OCI-LY7 (cell line): ENCODE results near the gene FANCB. TPM values are rescaled to one million over a fixed set of nuclear protein-coding genes. Genes with fewer than 3 reads are reported as not detected.

Source experiments
- BruUV-seq: library from RNA; stranded (reverse); fragments of 400-500 nt; replicated peaks from 2 replicates; lab custom pipeline; 2021; lab: Mats Ljungman, UMichigan
- CTCF ChIA-PET: fragments of 300-600 bp; sonication (Branson Sonifier 250); formaldehyde crosslinking; loops from one replicate; lab custom pipeline; 2022; ENCODE audit warnings: antibody characterized with exemption; ENCODE audit not compliant: unreplicated experiment; lab: Charles Lee
- POLR2A ChIA-PET: fragments of 300-600 bp; sonication (Branson Sonifier 250); formaldehyde crosslinking; loops from one replicate; lab custom pipeline; 2022; ENCODE audit warnings: antibody characterized with exemption; lab: Charles Lee
- DNase-seq: peaks from one replicate; pipeline ENCODE4 v3.0.0-alpha.2; 2015; ENCODE audit warnings: low spot score
- H2AFZ ChIP-seq: fragments of 200-600 bp; sonication (generic), shearing (Covaris generic); 2 replicates; pipeline ENCODE4 v1.6.1; 2014; ENCODE audit warnings: mild to moderate bottlenecking, antibody characterized with exemption, low read length, moderate library complexity
- H3K27ac ChIP-seq: fragments of 200-600 bp; sonication (generic); 2 replicates; pipeline ENCODE4 v1.5.1; 2014; ENCODE audit warnings: mixed run types, low read depth, mild to moderate bottlenecking, moderate library complexity, low read length, inconsistent platforms; ENCODE audit not compliant: poor library complexity, severe bottlenecking
- H3K36me3 ChIP-seq: fragments of 200-600 bp; sonication (generic); 2 replicates; pipeline ENCODE4 v1.6.1; 2014; ENCODE audit warnings: mild to moderate bottlenecking, antibody characterized with exemption, low read length, moderate library complexity, mixed read lengths; ENCODE audit not compliant: insufficient read depth
- H3K4me1 ChIP-seq: fragments of 200-600 bp; sonication (generic); 2 replicates; pipeline ENCODE4 v1.5.1; 2014; ENCODE audit warnings: mild to moderate bottlenecking, low read length; ENCODE audit not compliant: insufficient read depth, poor library complexity, severe bottlenecking
- H3K4me2 ChIP-seq: fragments of 200-600 bp; sonication (generic); 2 replicates; pipeline ENCODE4 v1.6.1; 2014; ENCODE audit warnings: mild to moderate bottlenecking, low read length
- H3K4me3 ChIP-seq: fragments of 200-600 bp; sonication (generic); 2 replicates; pipeline ENCODE4 v1.5.1; 2014; ENCODE audit warnings: mild to moderate bottlenecking, low read depth, low read length; ENCODE audit not compliant: poor library complexity, severe bottlenecking
- H3K79me2 ChIP-seq: fragments of 200-600 bp; sonication (generic); 2 replicates; pipeline ENCODE4 v1.6.1; 2016; ENCODE audit warnings: low read depth, mild to moderate bottlenecking, low read length, moderate library complexity, mixed read lengths; ENCODE audit not compliant: insufficient read depth
- H3K9me2 ChIP-seq: fragments of 200-600 bp; sonication (generic); 2 replicates; pipeline ENCODE4 v1.6.1; 2016; ENCODE audit warnings: mild to moderate bottlenecking, low read length, mixed read lengths; ENCODE audit not compliant: insufficient read depth
- H3K9me3 ChIP-seq: fragments of 200-600 bp; sonication (generic); 2 replicates; pipeline ENCODE4 v1.6.1; 2014; ENCODE audit warnings: mild to moderate bottlenecking, mixed run types, low read length, mixed read lengths
- H4K20me1 ChIP-seq: fragments of 200-600 bp; sonication (generic); 2 replicates; pipeline ENCODE4 v1.6.1; 2014; ENCODE audit warnings: mild to moderate bottlenecking, antibody characterized with exemption, low read length, moderate library complexity, mixed read lengths; ENCODE audit not compliant: insufficient read depth
- EZH2phosphoT487 ChIP-seq: fragments of 200-600 bp; sonication (generic); IDR thresholded peaks from 2 replicates; pipeline ENCODE4 v1.6.1; 2018; ENCODE audit warnings: low read depth, borderline replicate concordance, mild to moderate bottlenecking, mixed run types, antibody characterized with exemption, low read length, moderate library complexity, mixed read lengths
- intact Hi-C: fragments of 100-400 bp; cut with micrococcal nuclease; formaldehyde crosslinking; loops from one replicate; pipeline ENCODE4 v1.10.0; 2022; ENCODE audit not compliant: unreplicated experiment
- total RNA-seq, 2 experiments: library from RNA; depleted of rRNA in 1 of 2; stranded (reverse); fragments of >200 nt in 1 of 2; shearing (Covaris generic) in 1 of 2; gene quantifications; 2 replicates each; pipeline ENCODE4 v1.2.3, GENCODE V29; 2014 to 2022
- TF ChIP-seq, protein P1 (sequence below): fragments of 200-600 bp; sonication (generic); conservative IDR thresholded peaks from 2 replicates; pipeline ENCODE4 v1.5.1; 2014; ENCODE audit warnings: mild to moderate bottlenecking, antibody characterized with exemption, low read length, moderate library complexity, mixed read lengths

FANCB gene
- total RNA-seq, 2 experiments from 2014 or later, result 15.2 to 23.7 TPM

DNA sequence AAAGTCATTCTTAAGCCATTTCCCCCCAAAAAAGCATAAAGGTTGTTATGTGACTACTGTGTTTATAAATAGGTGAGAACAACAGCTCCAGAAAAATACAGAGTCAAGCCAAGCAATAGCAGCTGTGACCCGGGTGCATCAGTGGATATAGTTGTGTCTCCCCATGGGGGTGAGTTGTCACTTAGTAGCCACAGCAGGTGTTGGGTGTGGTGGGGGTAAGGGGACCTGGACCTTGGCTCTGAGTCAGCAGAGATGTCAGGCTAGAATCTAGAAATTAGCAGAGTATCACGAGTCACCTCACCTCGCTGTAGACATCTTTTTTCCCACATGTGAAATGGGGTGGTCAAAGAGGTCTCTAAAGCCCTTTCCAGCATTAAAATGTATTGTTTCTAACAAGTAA is 42.7 kb upstream of the FANCB start:
- POLR2A ChIA-PET, result no interaction called here
- no TSS peak for BruUV-seq
- Histone ChIP-seq H2AFZ (no peak overlapping the region), H3K9me2 (no peaks in the 10 kb centered on the region), H3K36me3 (peaks cover 9% of the 10 kb centered on the region; the same call in 1 of the 2 replicates), H3K9me3 (no peaks in the 10 kb centered on the region), H3K79me2 (no peaks in the 10 kb centered on the region), H4K20me1 (no peaks in the 10 kb centered on the region), H3K27ac (no peak overlapping the region), H3K4me2 (no peak overlapping the region), H3K4me1 (no peaks in the 10 kb centered on the region), H3K4me3 (no peak overlapping the region)
- CTCF ChIA-PET, result no interaction called here
- TF ChIP-seq, protein P1, sequence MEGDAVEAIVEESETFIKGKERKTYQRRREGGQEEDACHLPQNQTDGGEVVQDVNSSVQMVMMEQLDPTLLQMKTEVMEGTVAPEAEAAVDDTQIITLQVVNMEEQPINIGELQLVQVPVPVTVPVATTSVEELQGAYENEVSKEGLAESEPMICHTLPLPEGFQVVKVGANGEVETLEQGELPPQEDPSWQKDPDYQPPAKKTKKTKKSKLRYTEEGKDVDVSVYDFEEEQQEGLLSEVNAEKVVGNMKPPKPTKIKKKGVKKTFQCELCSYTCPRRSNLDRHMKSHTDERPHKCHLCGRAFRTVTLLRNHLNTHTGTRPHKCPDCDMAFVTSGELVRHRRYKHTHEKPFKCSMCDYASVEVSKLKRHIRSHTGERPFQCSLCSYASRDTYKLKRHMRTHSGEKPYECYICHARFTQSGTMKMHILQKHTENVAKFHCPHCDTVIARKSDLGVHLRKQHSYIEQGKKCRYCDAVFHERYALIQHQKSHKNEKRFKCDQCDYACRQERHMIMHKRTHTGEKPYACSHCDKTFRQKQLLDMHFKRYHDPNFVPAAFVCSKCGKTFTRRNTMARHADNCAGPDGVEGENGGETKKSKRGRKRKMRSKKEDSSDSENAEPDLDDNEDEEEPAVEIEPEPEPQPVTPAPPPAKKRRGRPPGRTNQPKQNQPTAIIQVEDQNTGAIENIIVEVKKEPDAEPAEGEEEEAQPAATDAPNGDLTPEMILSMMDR, result no peak
- TF ChIP-seq EZH2phosphoT487, result no peak
- intact Hi-C loops, result loop anchor here (10.0 kb wide), 1 partner anchor 71 kb away; no protein-coding TSS in a partner anchor
- no peak for DNase-seq

GRCh38 chrX:14913241-14913640 is 40.4 kb upstream of the FANCB start:
- ChIA-PET POLR2A (interaction anchor here (0.9 kb wide), 1 partner anchor 13 kb away, joined by 3 read pairs; no protein-coding TSS in a partner anchor), CTCF (no interaction called here)
- Histone ChIP-seq H3K4me1 (no peaks in the 10 kb centered on the region), H4K20me1 (no peaks in the 10 kb centered on the region), H3K9me3 (no peaks in the 10 kb centered on the region), H3K9me2 (no peaks in the 10 kb centered on the region), H3K4me2 (no peak overlapping the region), H3K36me3 (peaks cover 9% of the 10 kb centered on the region; the same call in 1 of the 2 replicates), H3K79me2 (no peaks in the 10 kb centered on the region), H3K4me3 (no peak overlapping the region), H2AFZ (no peak overlapping the region), H3K27ac (no peak overlapping the region)
- DNase-seq, result no peak
- intact Hi-C loops, result loop anchor here (10.0 kb wide), 1 partner anchor 68 kb away; no protein-coding TSS in a partner anchor
- TF ChIP-seq, protein P1, result no peak
- no peak for TF ChIP-seq EZH2phosphoT487
- BruUV-seq, result no TSS peak

DNA sequence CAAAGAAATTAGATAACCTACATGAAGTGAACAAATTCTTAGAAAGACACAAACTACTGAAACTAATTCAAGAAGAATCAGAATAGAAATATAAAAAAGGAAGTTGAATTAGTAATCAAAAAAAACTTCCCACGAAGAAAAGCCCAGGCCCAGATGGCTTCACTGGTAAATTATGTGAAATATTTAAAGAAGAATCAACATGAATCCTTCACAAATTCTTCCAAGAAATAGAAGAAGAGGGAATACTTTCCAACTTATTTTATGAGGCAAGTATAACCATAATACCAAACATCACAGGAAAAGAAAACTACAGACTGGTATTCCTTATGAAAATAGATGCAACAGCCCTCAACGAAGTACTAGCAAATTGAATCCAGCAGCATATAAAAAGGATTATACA is 31.0 kb upstream of the FANCB start:
- no peak overlapping the region for H2AFZ ChIP-seq
- peaks cover 9% of the 10 kb centered on the region for H3K36me3 ChIP-seq
- BruUV-seq, result no TSS peak
- ChIA-PET POLR2A (no interaction called here), CTCF (no interaction called here)
- no peak overlapping the region for H3K4me3 ChIP-seq
- no peaks in the 10 kb centered on the region for H3K4me1 ChIP-seq
- H3K79me2 ChIP-seq, result no peaks in the 10 kb centered on the region
- intact Hi-C loops, result no loop called here
- no peak for TF ChIP-seq EZH2phosphoT487
- TF ChIP-seq, protein P1, result no peak
- H3K27ac ChIP-seq, result no peak overlapping the region
- H3K9me2 ChIP-seq, result no peaks in the 10 kb centered on the region
- H3K4me2 ChIP-seq, result no peak overlapping the region
- H4K20me1 ChIP-seq, result no peaks in the 10 kb centered on the region
- H3K9me3 ChIP-seq, result no peaks in the 10 kb centered on the region
- DNase-seq, result no peak
